ENCODE results near the gene LST1.

DNA sequence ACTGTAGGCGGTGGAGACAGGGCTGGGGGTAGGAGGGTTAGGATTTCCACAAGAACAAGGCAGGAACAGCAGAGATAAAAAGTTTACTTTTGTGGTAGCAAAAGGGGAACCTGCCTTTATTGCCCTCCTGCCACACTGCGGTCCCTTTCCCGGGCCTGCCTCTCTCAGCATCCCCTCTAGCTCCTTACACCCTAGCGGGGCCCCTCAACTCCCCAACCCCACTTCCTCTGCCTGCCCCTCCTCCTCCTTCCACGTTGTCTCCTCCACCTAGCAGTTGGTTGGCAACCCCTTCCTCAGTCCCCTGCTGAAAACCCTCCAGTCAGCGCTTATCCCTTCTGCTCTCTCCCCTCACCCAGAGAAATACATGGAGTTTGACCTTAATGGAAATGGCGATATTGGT, 29.7 kb downstream of the LST1 start:
- TF ChIP-seq CTCF (IDR thresholded peaks at IDR 0.05) (no peak), EZH2phosphoT487 (IDR thresholded peaks at IDR 0.05) (no peak)
